Natural killer cell (primary cell): ENCODE results near the gene POU3F1. TPM values are rescaled to one million over a fixed set of nuclear protein-coding genes. Genes with fewer than 3 reads are reported as not detected.

Source experiments
- ATAC-seq, 3 donors: fragments of 150-1000 bp in 2 of 3; fragments of 200-7000 bp in 1 of 3; cut with Tn5 transposase; 1 replicate in 1 of 3; 2 replicates in 2 of 3; pipeline ENCODE4 v1.10.0; 2021; ENCODE audit warnings: mild to moderate bottlenecking in 2 of 3, moderate library complexity in 2 of 3
- DNase-seq, 2 donors: peaks; one replicate each; pipeline versions ENCODE4 v3.0.0 to v3.0.0-alpha.2; 2013 to 2021; ENCODE audit warnings: mixed read lengths in 1 of 2
- H3K27ac ChIP-seq: one replicate; pipeline ENCODE4 v1.5.1; 2013; ENCODE audit warnings: mild to moderate bottlenecking, low read length
- H3K27me3 ChIP-seq: one replicate; pipeline ENCODE4 v1.6.1; 2013; ENCODE audit warnings: low read length; ENCODE audit not compliant: control insufficient read depth, insufficient read depth
- H3K36me3 ChIP-seq: one replicate; pipeline ENCODE4 v1.6.1; 2013; ENCODE audit warnings: low read length; ENCODE audit not compliant: control insufficient read depth, insufficient read depth
- H3K4me1 ChIP-seq: one replicate; pipeline ENCODE4 v1.6.1; 2013; ENCODE audit warnings: low read length; ENCODE audit not compliant: control insufficient read depth, insufficient read depth
- H3K4me3 ChIP-seq: one replicate; pipeline ENCODE4 v1.5.1; 2013; ENCODE audit warnings: low read length
- H3K9me3 ChIP-seq: one replicate; pipeline ENCODE4 v1.6.1; 2013; ENCODE audit warnings: low read length; ENCODE audit not compliant: control insufficient read depth, insufficient read depth
- H3K27ac Mint-ChIP-seq, 2 donors: one replicate each; pipeline ENCODE4 v1.8.0; 2022; ENCODE audit warnings: mild to moderate bottlenecking in 2 of 2, mixed read lengths in 2 of 2, moderate library complexity in 1 of 2
- H3K27me3 Mint-ChIP-seq, 2 donors: one replicate each; pipeline ENCODE4 v1.8.0; 2022; ENCODE audit warnings: low read depth in 2 of 2, mixed read lengths in 2 of 2
- H3K36me3 Mint-ChIP-seq: one replicate; pipeline ENCODE4 v1.8.0; 2022; ENCODE audit warnings: mixed read lengths
- H3K4me1 Mint-ChIP-seq, 2 donors: one replicate each; pipeline ENCODE4 v1.8.0; 2022; ENCODE audit warnings: mixed read lengths in 2 of 2
- H3K4me3 Mint-ChIP-seq: one replicate; pipeline ENCODE4 v1.8.0; 2022; ENCODE audit warnings: mild to moderate bottlenecking, moderate library complexity, mixed read lengths
- H3K9me3 Mint-ChIP-seq, 2 donors: one replicate each; pipeline ENCODE4 v1.8.0; 2022; ENCODE audit warnings: mixed read lengths in 2 of 2
- WGBS: methylation state at CpG from one replicate; pipeline ENCODE4 v1.1.7; 2013; ENCODE audit warnings: missing lambda C conversion rate; ENCODE audit not compliant: insufficient coverage; 5-methylcytosine and 5-hydroxymethylcytosine counted together
- intact Hi-C: fragments of 100-400 bp; cut with micrococcal nuclease; formaldehyde crosslinking; loops from one replicate; pipeline ENCODE4 v1.14.2; 2022
- total RNA-seq, 4 donors: library from RNA; stranded (reverse); fragments of 120-200 nt in 1 of 4; gene quantifications; one replicate each; pipeline versions ENCODE4 v1.2.3 to v1.2.4, GENCODE V29; 2013 to 2022
- TF ChIP-seq, protein P1 (sequence below): fragments of 200-600 bp; IDR thresholded peaks from one replicate; pipeline ENCODE4 v1.8.0; 2022; ENCODE audit warnings: antibody characterized with exemption

The POU3F1 gene
- total RNA-seq, 3 donors from 2014 or later (not counting 1 experiment from before 2014, with no cell fraction given) = 0.12 to 0.15 TPM; not detected in 1

DNA sequence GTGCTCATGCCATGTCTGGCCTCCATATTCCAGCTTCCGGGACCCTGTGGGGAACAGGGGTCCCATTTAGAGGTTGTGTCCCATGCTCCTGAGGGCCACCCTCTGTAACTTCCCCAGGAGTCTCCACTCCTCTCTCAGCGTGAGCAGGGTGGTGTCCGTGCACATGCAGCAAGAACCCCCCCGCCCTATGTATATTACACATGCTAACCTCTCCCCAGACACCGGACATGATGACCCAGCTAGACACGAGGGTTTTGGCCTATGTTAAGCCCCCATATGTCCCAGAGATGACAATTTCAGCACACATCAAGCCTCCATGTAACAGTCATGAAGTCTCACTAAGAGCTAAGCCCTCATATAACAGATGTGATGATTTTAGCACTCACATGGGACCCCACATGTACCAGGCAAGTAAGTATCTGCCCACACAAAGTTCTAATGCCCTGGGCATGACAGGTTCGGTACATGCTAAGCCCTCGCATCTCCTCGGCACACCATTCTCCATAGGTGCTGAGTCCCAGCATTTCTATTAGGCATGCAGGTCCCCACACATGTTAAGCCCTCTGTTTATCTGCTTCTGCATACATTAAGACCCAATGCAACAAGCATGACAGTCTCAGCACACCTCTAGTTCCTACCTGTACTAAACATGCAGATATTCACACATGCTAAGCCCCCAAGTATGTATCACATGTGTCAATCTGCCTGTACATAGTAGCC is 48.3 kb downstream of the POU3F1 start:
- H3K36me3 Mint-ChIP-seq = no peaks in the 10 kb centered on the region
- Histone ChIP-seq H3K27ac (no peak overlapping the region), H3K27me3 (no peaks in the 10 kb centered on the region), H3K4me1 (peaks cover 70% of the 10 kb centered on the region), H3K9me3 (no peaks in the 10 kb centered on the region), H3K4me3 (no peak overlapping the region), H3K36me3 (peaks cover 26% of the 10 kb centered on the region)
- DNase-seq = no peak
- H3K4me1 Mint-ChIP-seq = peaks cover 57 to 67% of the 10 kb centered on the region in 2 donors
- TF ChIP-seq, protein P1, sequence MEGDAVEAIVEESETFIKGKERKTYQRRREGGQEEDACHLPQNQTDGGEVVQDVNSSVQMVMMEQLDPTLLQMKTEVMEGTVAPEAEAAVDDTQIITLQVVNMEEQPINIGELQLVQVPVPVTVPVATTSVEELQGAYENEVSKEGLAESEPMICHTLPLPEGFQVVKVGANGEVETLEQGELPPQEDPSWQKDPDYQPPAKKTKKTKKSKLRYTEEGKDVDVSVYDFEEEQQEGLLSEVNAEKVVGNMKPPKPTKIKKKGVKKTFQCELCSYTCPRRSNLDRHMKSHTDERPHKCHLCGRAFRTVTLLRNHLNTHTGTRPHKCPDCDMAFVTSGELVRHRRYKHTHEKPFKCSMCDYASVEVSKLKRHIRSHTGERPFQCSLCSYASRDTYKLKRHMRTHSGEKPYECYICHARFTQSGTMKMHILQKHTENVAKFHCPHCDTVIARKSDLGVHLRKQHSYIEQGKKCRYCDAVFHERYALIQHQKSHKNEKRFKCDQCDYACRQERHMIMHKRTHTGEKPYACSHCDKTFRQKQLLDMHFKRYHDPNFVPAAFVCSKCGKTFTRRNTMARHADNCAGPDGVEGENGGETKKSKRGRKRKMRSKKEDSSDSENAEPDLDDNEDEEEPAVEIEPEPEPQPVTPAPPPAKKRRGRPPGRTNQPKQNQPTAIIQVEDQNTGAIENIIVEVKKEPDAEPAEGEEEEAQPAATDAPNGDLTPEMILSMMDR = no peak
- H3K27ac Mint-ChIP-seq = peak overlapping the region; percentile 88 to 92
- intact Hi-C loops = no loop called here
- H3K4me3 Mint-ChIP-seq = peak overlapping the region; percentile 21
- ATAC-seq = no peak
- WGBS = 93% methylated on average over 9 of the region's 9 CpGs
- H3K9me3 Mint-ChIP-seq = no peaks in the 10 kb centered on the region
- H3K27me3 Mint-ChIP-seq = no peaks in the 10 kb centered on the region

DNA sequence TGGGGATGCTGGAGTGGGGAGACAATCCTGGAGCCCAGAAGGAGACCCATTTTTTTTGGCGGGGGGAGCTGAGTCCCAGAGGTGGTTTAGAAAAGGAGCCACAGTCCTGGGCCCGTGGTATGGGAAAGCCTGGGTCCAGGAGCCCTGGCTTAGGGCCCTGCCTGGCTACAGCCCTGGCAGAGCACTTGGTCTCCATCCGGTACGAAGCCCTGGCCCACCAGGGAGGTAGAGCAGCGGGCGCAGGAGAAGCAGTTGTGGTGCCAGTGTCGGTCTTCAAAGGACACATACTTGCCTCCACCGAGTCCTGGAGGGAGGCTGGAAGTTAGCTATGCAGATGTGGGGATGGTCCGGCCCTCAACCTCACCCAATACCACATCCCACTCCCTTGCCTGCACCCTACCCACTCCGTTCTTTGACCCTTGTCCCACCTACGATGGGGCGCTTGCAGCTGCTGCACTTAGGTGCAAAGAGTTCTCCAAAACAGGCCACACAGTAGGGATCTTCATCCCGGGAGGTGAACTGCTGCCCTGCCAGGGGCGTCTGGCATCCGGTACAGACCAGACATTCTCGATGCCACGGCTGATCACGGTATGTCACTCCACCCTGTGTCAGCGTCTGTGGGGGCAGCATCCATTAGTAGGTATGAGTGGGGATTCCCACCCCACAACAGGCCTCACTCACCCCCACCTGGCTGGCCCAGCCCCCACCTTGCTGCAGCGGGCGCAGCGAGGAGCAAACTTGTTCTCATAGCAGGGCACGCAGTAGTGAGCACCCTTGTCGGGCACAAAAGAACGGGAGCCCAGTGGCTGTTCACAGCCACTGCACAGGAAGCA is 49.1 kb downstream of the POU3F1 start:
- WGBS = 91% methylated on average over 25 of the region's 25 CpGs
- H3K4me1 ChIP-seq = peaks cover 65% of the 10 kb centered on the region
- H3K36me3 ChIP-seq = peaks cover 26% of the 10 kb centered on the region
- H3K4me3 Mint-ChIP-seq = no peak overlapping the region
- ATAC-seq (no peak), DNase-seq (no peak)
- no peaks in the 10 kb centered on the region for H3K9me3 Mint-ChIP-seq
- H3K27ac Mint-ChIP-seq = peak overlapping the region; percentile 88 to 92
- no peak overlapping the region for H3K4me3 ChIP-seq
- H3K27me3 ChIP-seq = no peaks in the 10 kb centered on the region
- H3K9me3 ChIP-seq = no peaks in the 10 kb centered on the region
- peaks cover 55 to 64% of the 10 kb centered on the region in 2 donors for H3K4me1 Mint-ChIP-seq
- H3K27me3 Mint-ChIP-seq = no peaks in the 10 kb centered on the region
- H3K36me3 Mint-ChIP-seq = no peaks in the 10 kb centered on the region
- TF ChIP-seq, protein P1 = no peak
- intact Hi-C loops = no loop called here
- H3K27ac ChIP-seq = peak overlapping the region; percentile 23

DNA sequence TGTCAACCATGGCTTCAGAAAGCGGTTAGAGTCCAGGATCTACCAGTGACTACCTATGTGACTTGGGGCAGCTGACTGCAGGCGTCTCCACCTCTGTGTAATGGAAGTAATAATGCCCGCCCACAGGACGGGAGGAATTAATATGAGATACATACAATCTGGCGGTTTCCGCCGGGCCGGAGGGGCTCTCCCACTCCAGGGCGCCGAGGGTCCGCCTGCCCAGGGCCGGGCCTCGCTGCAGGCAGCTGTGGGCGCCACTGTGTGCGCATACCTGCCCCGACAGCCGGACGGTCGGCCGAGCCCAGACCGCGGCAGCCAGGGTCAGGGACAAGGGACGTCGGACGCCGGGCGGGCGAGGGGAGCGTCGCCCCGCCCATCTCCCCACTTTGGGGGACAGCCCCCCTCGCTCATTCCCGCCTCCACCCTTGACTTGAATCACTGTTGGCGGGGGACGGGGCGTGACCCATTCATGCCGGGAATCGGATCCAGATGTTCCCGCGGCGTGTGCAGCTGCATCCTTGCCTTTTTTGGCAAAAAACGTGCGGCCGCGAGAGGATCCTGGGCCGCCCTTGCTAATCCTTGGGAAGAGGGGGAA is 50.7 kb downstream of the POU3F1 start:
- intact Hi-C loops = no loop called here
- Histone ChIP-seq H3K4me1 (peaks cover 53% of the 10 kb centered on the region), H3K4me3 (peak overlapping the region; percentile 27), H3K27me3 (no peaks in the 10 kb centered on the region), H3K36me3 (peaks cover 26% of the 10 kb centered on the region), H3K27ac (peak overlapping the region; percentile 8), H3K9me3 (no peaks in the 10 kb centered on the region)
- WGBS = 41% methylated on average over 46 of the region's 46 CpGs
- Mint-ChIP-seq H3K4me1 (peaks cover 52 to 54% of the 10 kb centered on the region in 2 donors), H3K36me3 (no peaks in the 10 kb centered on the region), H3K4me3 (peak overlapping the region; percentile 35), H3K9me3 (no peaks in the 10 kb centered on the region), H3K27me3 (no peaks in the 10 kb centered on the region), H3K27ac (peak overlapping the region; percentile 77 to 92)
- no peak for DNase-seq
- TF ChIP-seq, protein P1 = no peak
- peak in 1 of 3 donors; percentile 61 for ATAC-seq
